IgD-negative memory B cell (primary cell): ENCODE results near the gene AP1S3. TPM values are rescaled to one million over a fixed set of nuclear protein-coding genes. Genes with fewer than 3 reads are reported as not detected.

Experiments used
- H3K27ac Mint-ChIP-seq, 3 donors: one replicate each; pipeline ENCODE4 v1.8.0; 2020 to 2022; ENCODE audit warnings: mild to moderate bottlenecking in 3 of 3, mixed read lengths in 3 of 3, moderate library complexity in 1 of 3
- H3K27me3 Mint-ChIP-seq: one replicate; pipeline ENCODE4 v1.8.0; 2021; ENCODE audit warnings: mixed read lengths
- H3K36me3 Mint-ChIP-seq: one replicate; pipeline ENCODE4 v1.8.0; 2020; ENCODE audit warnings: mild to moderate bottlenecking, mixed read lengths
- H3K4me1 Mint-ChIP-seq, 3 donors: one replicate each; pipeline ENCODE4 v1.8.0; 2020 to 2022; ENCODE audit warnings: mixed read lengths in 3 of 3, mild to moderate bottlenecking in 1 of 3
- H3K4me3 Mint-ChIP-seq, 4 donors: one replicate each; pipeline ENCODE4 v1.8.0; 2020 to 2022; ENCODE audit warnings: mild to moderate bottlenecking in 4 of 4, mixed read lengths in 4 of 4, moderate library complexity in 3 of 4
- H3K9me3 Mint-ChIP-seq, 3 donors: one replicate each; pipeline ENCODE4 v1.8.0; 2020 to 2021; ENCODE audit warnings: mixed read lengths in 3 of 3, mild to moderate bottlenecking in 1 of 3
- polyA plus RNA-seq: library from polyadenylated mRNA; unstranded; fragments of 300-500 nt; fragmentation: Illumina TruSeq; gene quantifications from one replicate; pipeline ENCODE4 v1.2.3, GENCODE V29; 2021

Gene AP1S3
- polyA plus RNA-seq, 1 donor from 2014 or later = 23.0 TPM

DNA sequence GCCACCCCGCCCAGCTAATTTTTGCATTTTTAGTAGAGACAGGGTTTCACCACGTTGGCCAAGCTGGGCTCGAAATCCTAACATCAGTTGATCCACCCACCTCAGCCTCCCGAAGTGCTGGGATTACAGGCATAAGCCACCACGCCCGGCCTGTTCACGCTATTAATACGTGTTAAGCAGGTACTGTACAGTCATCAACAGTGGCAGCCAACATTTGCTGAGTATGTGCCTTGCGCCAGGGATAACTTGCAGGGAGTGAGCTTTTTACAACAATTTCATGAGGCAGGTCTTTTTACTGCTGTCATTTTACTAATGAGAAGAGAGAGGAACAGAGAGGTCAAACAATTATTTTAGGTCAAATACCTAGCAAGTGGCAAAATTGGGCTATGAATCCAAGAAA is 115.2 kb downstream of the AP1S3 start:
- H3K27me3 Mint-ChIP-seq = no peaks in the 10 kb centered on the region
- H3K4me1 Mint-ChIP-seq = peaks cover 0 to 3% (median 0%) of the 10 kb centered on the region in 3 donors
- no peaks in the 10 kb centered on the region for H3K36me3 Mint-ChIP-seq
- H3K9me3 Mint-ChIP-seq = peaks cover 0 to 3% (median 2%) of the 10 kb centered on the region in 3 donors
- H3K4me3 Mint-ChIP-seq = no peak overlapping the region
- H3K27ac Mint-ChIP-seq = no peak overlapping the region

- H3K27ac Mint-ChIP-seq = no peak overlapping the region
- no peaks in the 10 kb centered on the region for H3K27me3 Mint-ChIP-seq
Measured at GRCh38 chr2:223721746-223722145, 115.6 kb downstream of the AP1S3 start.

GRCh38 chr2:223720367-223720766 is 117.0 kb downstream of the AP1S3 start:
- Mint-ChIP-seq H3K36me3 (no peaks in the 10 kb centered on the region), H3K27ac (peak overlapping the region in 1 of 3 donors; percentile 33), H3K9me3 (peaks cover 0 to 5% (median 2%) of the 10 kb centered on the region in 3 donors), H3K4me3 (no peak overlapping the region), H3K4me1 (peaks cover 0 to 1% (median 0%) of the 10 kb centered on the region in 3 donors), H3K27me3 (no peaks in the 10 kb centered on the region)

More at GRCh38 chr2:223721746-223722145, 115.6 kb downstream of the AP1S3 start:
- Mint-ChIP-seq H3K9me3 (peaks cover 0 to 3% (median 2%) of the 10 kb centered on the region in 3 donors), H3K4me3 (no peak overlapping the region), H3K36me3 (no peaks in the 10 kb centered on the region), H3K4me1 (peaks cover 0 to 1% (median 0%) of the 10 kb centered on the region in 3 donors)

- Mint-ChIP-seq H3K27ac (no peak overlapping the region), H3K4me3 (no peak overlapping the region), H3K36me3 (peaks cover 1% of the 10 kb centered on the region), H3K4me1 (no peaks in the 10 kb centered on the region), H3K9me3 (peaks cover 0 to 2% (median 0%) of the 10 kb centered on the region in 3 donors), H3K27me3 (no peaks in the 10 kb centered on the region)
Measured at GRCh38 chr2:223712642-223713041, 124.7 kb downstream of the AP1S3 start.

GRCh38 chr2:223711596-223712326 is 125.6 kb downstream of the AP1S3 start:
- H3K27me3 Mint-ChIP-seq = no peaks in the 10 kb centered on the region
- H3K4me3 Mint-ChIP-seq = no peak overlapping the region
- peaks cover 0 to 2% (median 0%) of the 10 kb centered on the region in 3 donors for H3K9me3 Mint-ChIP-seq
- no peak overlapping the region for H3K27ac Mint-ChIP-seq
- H3K4me1 Mint-ChIP-seq = no peaks in the 10 kb centered on the region
- peaks cover 1% of the 10 kb centered on the region for H3K36me3 Mint-ChIP-seq

Other genes with a start within 250 kb of the AP1S3 start
- not detected for gene SCG2, start 235.2 kb downstream of the AP1S3 start, polyA plus RNA-seq
- gene WDFY1, start 107.8 kb upstream of the AP1S3 start, polyA plus RNA-seq = 36.1 TPM
- gene MRPL44, start 119.9 kb upstream of the AP1S3 start, polyA plus RNA-seq = 39.8 TPM
- gene SERPINE2, start 201.7 kb upstream of the AP1S3 start, polyA plus RNA-seq = 2.9 TPM